ENCODE results near the gene RANBP9.

DNA sequence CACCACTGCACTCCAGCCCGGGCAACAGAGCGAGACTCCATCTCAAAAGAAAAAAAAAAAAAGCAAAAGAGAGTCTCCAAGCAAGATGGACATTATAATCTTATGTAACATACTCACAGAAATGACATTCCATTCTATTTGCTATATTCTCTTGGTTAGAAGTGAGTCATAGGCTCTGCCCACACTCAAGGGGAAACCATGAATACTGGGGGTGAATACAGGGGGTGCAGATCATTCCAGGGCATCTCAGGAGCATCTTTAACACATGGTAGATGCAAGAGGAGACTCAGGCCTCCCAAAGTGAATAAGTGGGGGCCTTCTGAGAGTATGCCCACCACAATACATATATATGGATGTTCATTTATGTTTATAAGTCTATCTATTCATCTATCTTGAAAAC is 18.3 kb upstream of the RANBP9 start:
- TF ChIP-seq, protein P1, sequence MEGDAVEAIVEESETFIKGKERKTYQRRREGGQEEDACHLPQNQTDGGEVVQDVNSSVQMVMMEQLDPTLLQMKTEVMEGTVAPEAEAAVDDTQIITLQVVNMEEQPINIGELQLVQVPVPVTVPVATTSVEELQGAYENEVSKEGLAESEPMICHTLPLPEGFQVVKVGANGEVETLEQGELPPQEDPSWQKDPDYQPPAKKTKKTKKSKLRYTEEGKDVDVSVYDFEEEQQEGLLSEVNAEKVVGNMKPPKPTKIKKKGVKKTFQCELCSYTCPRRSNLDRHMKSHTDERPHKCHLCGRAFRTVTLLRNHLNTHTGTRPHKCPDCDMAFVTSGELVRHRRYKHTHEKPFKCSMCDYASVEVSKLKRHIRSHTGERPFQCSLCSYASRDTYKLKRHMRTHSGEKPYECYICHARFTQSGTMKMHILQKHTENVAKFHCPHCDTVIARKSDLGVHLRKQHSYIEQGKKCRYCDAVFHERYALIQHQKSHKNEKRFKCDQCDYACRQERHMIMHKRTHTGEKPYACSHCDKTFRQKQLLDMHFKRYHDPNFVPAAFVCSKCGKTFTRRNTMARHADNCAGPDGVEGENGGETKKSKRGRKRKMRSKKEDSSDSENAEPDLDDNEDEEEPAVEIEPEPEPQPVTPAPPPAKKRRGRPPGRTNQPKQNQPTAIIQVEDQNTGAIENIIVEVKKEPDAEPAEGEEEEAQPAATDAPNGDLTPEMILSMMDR (conservative IDR thresholded peaks at IDR 0.05; ENCODE audit: low read depth in 2 of 2): no peak
- TF ChIP-seq, protein P2, sequence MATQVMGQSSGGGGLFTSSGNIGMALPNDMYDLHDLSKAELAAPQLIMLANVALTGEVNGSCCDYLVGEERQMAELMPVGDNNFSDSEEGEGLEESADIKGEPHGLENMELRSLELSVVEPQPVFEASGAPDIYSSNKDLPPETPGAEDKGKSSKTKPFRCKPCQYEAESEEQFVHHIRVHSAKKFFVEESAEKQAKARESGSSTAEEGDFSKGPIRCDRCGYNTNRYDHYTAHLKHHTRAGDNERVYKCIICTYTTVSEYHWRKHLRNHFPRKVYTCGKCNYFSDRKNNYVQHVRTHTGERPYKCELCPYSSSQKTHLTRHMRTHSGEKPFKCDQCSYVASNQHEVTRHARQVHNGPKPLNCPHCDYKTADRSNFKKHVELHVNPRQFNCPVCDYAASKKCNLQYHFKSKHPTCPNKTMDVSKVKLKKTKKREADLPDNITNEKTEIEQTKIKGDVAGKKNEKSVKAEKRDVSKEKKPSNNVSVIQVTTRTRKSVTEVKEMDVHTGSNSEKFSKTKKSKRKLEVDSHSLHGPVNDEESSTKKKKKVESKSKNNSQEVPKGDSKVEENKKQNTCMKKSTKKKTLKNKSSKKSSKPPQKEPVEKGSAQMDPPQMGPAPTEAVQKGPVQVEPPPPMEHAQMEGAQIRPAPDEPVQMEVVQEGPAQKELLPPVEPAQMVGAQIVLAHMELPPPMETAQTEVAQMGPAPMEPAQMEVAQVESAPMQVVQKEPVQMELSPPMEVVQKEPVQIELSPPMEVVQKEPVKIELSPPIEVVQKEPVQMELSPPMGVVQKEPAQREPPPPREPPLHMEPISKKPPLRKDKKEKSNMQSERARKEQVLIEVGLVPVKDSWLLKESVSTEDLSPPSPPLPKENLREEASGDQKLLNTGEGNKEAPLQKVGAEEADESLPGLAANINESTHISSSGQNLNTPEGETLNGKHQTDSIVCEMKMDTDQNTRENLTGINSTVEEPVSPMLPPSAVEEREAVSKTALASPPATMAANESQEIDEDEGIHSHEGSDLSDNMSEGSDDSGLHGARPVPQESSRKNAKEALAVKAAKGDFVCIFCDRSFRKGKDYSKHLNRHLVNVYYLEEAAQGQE (IDR thresholded peaks at IDR 0.05; ENCODE audit: unreplicated experiment): no peak
- no peak for TF ChIP-seq CREB1 (CRISPR knock-in tag; IDR thresholded peaks at IDR 0.05; ENCODE audit: low read depth)
- TF ChIP-seq EZH2 (IDR thresholded peaks at IDR 0.05; ENCODE audit: low read depth, unreplicated experiment): no peak
- TF ChIP-seq EZH2phosphoT487 (IDR thresholded peaks at IDR 0.05; ENCODE audit: unreplicated experiment): no peak
- no peak for TF ChIP-seq POLR2AphosphoS5 (IDR thresholded peaks at IDR 0.05; ENCODE audit: low read depth)
- no peak for TF ChIP-seq NANOG (IDR thresholded peaks at IDR 0.05; ENCODE audit: borderline replicate concordance)
- no peak for TF ChIP-seq ZNF331 (CRISPR knock-in tag; IDR thresholded peaks at IDR 0.05; ENCODE audit: low read depth)
- TF ChIP-seq JUNB (IDR thresholded peaks at IDR 0.05; ENCODE audit: unreplicated experiment): no peak
- TF ChIP-seq, protein P3, sequence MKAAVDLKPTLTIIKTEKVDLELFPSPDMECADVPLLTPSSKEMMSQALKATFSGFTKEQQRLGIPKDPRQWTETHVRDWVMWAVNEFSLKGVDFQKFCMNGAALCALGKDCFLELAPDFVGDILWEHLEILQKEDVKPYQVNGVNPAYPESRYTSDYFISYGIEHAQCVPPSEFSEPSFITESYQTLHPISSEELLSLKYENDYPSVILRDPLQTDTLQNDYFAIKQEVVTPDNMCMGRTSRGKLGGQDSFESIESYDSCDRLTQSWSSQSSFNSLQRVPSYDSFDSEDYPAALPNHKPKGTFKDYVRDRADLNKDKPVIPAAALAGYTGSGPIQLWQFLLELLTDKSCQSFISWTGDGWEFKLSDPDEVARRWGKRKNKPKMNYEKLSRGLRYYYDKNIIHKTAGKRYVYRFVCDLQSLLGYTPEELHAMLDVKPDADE (IDR thresholded peaks at IDR 0.05): no peak
- TF ChIP-seq STAT1 (IDR thresholded peaks at IDR 0.05; ENCODE audit: unreplicated experiment): no peak
